Measurements from ENCODE around the gene TNC. TPM values are rescaled to one million over a fixed set of nuclear protein-coding genes. Genes with fewer than 3 reads are reported as not detected.

Gene TNC
- total and polyA plus RNA-seq, 2 experiments from 2014 or later = 12.7 to 20.9 TPM

- no peak overlapping the region for H2AFZ ChIP-seq
- no peaks in the 10 kb centered on the region for H3K4me1 ChIP-seq (ENCODE audit: insufficient read depth)
- peak; percentile 44 for DNase-seq (ENCODE audit: low spot score)
- no peaks in the 10 kb centered on the region for H3K36me3 ChIP-seq (replicated peaks; ENCODE audit: insufficient read depth, low read depth)
- H3K9me3 ChIP-seq (ENCODE audit: low read depth) = no peaks in the 10 kb centered on the region
- H3K4me2 ChIP-seq = no peak overlapping the region
- no peaks in the 10 kb centered on the region for H3K9me2 ChIP-seq (replicated peaks; ENCODE audit: insufficient read depth)
- no peaks in the 10 kb centered on the region for H4K20me1 ChIP-seq (ENCODE audit: insufficient read depth, poor library complexity, severe bottlenecking)
- H3K4me3 ChIP-seq = no peak overlapping the region
- TF ChIP-seq, protein P1, sequence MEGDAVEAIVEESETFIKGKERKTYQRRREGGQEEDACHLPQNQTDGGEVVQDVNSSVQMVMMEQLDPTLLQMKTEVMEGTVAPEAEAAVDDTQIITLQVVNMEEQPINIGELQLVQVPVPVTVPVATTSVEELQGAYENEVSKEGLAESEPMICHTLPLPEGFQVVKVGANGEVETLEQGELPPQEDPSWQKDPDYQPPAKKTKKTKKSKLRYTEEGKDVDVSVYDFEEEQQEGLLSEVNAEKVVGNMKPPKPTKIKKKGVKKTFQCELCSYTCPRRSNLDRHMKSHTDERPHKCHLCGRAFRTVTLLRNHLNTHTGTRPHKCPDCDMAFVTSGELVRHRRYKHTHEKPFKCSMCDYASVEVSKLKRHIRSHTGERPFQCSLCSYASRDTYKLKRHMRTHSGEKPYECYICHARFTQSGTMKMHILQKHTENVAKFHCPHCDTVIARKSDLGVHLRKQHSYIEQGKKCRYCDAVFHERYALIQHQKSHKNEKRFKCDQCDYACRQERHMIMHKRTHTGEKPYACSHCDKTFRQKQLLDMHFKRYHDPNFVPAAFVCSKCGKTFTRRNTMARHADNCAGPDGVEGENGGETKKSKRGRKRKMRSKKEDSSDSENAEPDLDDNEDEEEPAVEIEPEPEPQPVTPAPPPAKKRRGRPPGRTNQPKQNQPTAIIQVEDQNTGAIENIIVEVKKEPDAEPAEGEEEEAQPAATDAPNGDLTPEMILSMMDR (IDR thresholded peaks at IDR 0.05; ENCODE audit: poor library complexity) = no peak
- TF ChIP-seq EZH2 (IDR thresholded peaks at IDR 0.05; ENCODE audit: borderline replicate concordance) = no peak
- TF ChIP-seq EZH2phosphoT487 (IDR thresholded peaks at IDR 0.05; ENCODE audit: low read depth, severe bottlenecking, unreplicated experiment) = no peak
- no peaks in the 10 kb centered on the region for H3K79me2 ChIP-seq
- H3K27ac ChIP-seq = no peak overlapping the region
- WGBS (ENCODE audit: low lambda C conversion rate, missing lambda C conversion rate) = 65% methylated on average over 3 of the region's 3 CpGs
- no peaks in the 10 kb centered on the region for H3K27me3 ChIP-seq
Measured at GRCh38 chr9:115164511-115164974, 46.6 kb upstream of the TNC start.

DNA sequence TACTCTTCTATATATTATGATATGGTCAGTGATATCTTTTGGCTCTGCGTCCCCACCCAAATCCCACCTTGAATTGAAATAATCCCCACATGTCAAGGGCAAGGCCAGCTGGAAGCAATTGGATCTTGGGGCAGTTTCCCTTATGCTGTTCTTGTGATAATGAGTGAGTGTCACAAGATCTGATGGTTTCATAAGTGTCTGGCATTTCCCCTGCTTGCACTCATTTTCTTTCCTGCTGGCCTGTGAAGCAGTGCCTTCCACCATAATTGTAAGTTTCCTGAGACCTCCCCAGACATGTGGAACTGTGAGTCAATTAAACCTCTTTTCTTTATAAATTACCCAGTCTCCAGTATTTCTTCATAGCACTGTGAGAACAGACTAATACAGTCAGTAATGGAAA, 45.0 kb upstream of the TNC start:
- Histone ChIP-seq H3K4me3 (no peak overlapping the region), H3K9me2 (replicated peaks; ENCODE audit: insufficient read depth) (no peaks in the 10 kb centered on the region), H3K79me2 (no peaks in the 10 kb centered on the region), H3K4me1 (ENCODE audit: insufficient read depth) (peaks cover 3% of the 10 kb centered on the region), H2AFZ (no peak overlapping the region), H3K9me3 (ENCODE audit: low read depth) (no peaks in the 10 kb centered on the region), H3K27ac (no peak overlapping the region), H3K27me3 (no peaks in the 10 kb centered on the region), H4K20me1 (ENCODE audit: insufficient read depth, poor library complexity, severe bottlenecking) (no peaks in the 10 kb centered on the region), H3K36me3 (replicated peaks; ENCODE audit: insufficient read depth, low read depth) (no peaks in the 10 kb centered on the region), H3K4me2 (no peak overlapping the region)
- TF ChIP-seq EZH2 (IDR thresholded peaks at IDR 0.05; ENCODE audit: borderline replicate concordance) = no peak
- TF ChIP-seq, protein P1 (IDR thresholded peaks at IDR 0.05; ENCODE audit: poor library complexity) = no peak
- TF ChIP-seq EZH2phosphoT487 (IDR thresholded peaks at IDR 0.05; ENCODE audit: low read depth, severe bottlenecking, unreplicated experiment) = no peak
- no peak for DNase-seq (ENCODE audit: low spot score)
- WGBS (ENCODE audit: low lambda C conversion rate, missing lambda C conversion rate) = 76% methylated on average over 1 of the region's 1 CpG

DNA sequence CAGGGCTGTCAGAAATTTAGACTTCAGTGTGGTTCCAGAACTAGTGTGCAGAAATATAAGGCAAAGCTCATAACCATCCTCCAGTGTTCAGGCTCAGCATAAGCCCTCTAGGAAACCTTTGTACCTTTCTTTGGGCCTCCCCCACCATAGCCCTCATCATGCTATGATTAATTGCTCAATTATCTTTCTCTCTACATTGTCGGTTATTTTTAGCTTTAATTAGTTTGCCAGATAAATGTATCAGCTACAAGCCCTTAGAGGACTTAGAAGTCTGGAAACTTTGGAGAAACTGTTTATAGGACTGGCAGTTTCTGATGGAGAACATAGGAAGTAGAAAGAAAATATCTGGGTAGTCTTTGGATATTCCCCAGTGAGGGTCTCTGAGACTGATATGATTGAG, 43.5 kb upstream of the TNC start:
- peaks cover 7% of the 10 kb centered on the region for H3K4me1 ChIP-seq (ENCODE audit: insufficient read depth)
- H3K4me3 ChIP-seq = no peak overlapping the region
- no peaks in the 10 kb centered on the region for H3K36me3 ChIP-seq (replicated peaks; ENCODE audit: insufficient read depth, low read depth)
- no peak for DNase-seq (ENCODE audit: low spot score)
- TF ChIP-seq, protein P1 (IDR thresholded peaks at IDR 0.05; ENCODE audit: poor library complexity) = no peak
- TF ChIP-seq EZH2 (IDR thresholded peaks at IDR 0.05; ENCODE audit: borderline replicate concordance) (no peak), EZH2phosphoT487 (IDR thresholded peaks at IDR 0.05; ENCODE audit: low read depth, severe bottlenecking, unreplicated experiment) (no peak)
- H3K79me2 ChIP-seq = no peaks in the 10 kb centered on the region
- H3K27me3 ChIP-seq = no peaks in the 10 kb centered on the region
- no peak overlapping the region for H3K4me2 ChIP-seq
- H2AFZ ChIP-seq = no peak overlapping the region
- no peaks in the 10 kb centered on the region for H4K20me1 ChIP-seq (ENCODE audit: insufficient read depth, poor library complexity, severe bottlenecking)
- no peaks in the 10 kb centered on the region for H3K9me3 ChIP-seq (ENCODE audit: low read depth)
- 43% methylated on average over 1 of the region's 1 CpG for WGBS (ENCODE audit: low lambda C conversion rate, missing lambda C conversion rate)
- H3K27ac ChIP-seq = no peak overlapping the region
- no peaks in the 10 kb centered on the region for H3K9me2 ChIP-seq (replicated peaks; ENCODE audit: insufficient read depth)
